H1 (cell line): ENCODE measurements around the gene CREBL2.

Source experiments
- POLR2A ChIP-seq, 2 experiments: IDR thresholded peaks; 1 replicate in 1 of 2; 2 replicates in 1 of 2; pipeline ENCODE4 v1.6.1; 2011; ENCODE audit warnings: low read depth in 2 of 2, low read length in 2 of 2, mild to moderate bottlenecking in 2 of 2; ENCODE audit errors: control extremely low read depth in 1 of 2
- SIN3A ChIP-seq, 2 experiments: IDR thresholded peaks in 1 of 2; conservative IDR thresholded peaks in 1 of 2; 2 replicates each; pipeline ENCODE4 v1.6.1; 2011 to 2012; ENCODE audit warnings: low read length in 2 of 2, improper control_type of control experiment in 1 of 2, low read depth in 1 of 2, mild to moderate bottlenecking in 1 of 2
- TF ChIP-seq, protein P1 (sequence below), 3 experiments: IDR thresholded peaks; 1 replicate in 2 of 3; 2 replicates in 1 of 3; pipeline versions ENCODE4 v1.5.1 to v1.6.1; 2011; ENCODE audit warnings: low read length in 3 of 3, mild to moderate bottlenecking in 3 of 3, inconsistent platforms in 2 of 3, low read depth in 1 of 3, moderate library complexity in 1 of 3; ENCODE audit not compliant: insufficient read depth in 1 of 3; ENCODE audit errors: control extremely low read depth in 1 of 3

- TF ChIP-seq, protein P1, sequence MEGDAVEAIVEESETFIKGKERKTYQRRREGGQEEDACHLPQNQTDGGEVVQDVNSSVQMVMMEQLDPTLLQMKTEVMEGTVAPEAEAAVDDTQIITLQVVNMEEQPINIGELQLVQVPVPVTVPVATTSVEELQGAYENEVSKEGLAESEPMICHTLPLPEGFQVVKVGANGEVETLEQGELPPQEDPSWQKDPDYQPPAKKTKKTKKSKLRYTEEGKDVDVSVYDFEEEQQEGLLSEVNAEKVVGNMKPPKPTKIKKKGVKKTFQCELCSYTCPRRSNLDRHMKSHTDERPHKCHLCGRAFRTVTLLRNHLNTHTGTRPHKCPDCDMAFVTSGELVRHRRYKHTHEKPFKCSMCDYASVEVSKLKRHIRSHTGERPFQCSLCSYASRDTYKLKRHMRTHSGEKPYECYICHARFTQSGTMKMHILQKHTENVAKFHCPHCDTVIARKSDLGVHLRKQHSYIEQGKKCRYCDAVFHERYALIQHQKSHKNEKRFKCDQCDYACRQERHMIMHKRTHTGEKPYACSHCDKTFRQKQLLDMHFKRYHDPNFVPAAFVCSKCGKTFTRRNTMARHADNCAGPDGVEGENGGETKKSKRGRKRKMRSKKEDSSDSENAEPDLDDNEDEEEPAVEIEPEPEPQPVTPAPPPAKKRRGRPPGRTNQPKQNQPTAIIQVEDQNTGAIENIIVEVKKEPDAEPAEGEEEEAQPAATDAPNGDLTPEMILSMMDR (IDR thresholded peaks at IDR 0.05; ENCODE audit: control extremely low read depth in 1 of 3, insufficient read depth in 1 of 3, low read depth in 1 of 3, low read length in 3 of 3), result no peak
- TF ChIP-seq SIN3A (conservative IDR thresholded peaks at IDR 0.05 in 1 of 2, IDR thresholded peaks at IDR 0.05 in 1 of 2; ENCODE audit: low read depth in 1 of 2, low read length in 2 of 2) (0 out of 4 replicates have a peak, but pooled peaks of 1 of the 2 experiments have one; percentile 35), POLR2A (IDR thresholded peaks at IDR 0.05; ENCODE audit: control extremely low read depth in 1 of 2, low read depth in 2 of 2, low read length in 2 of 2) (no peak)
Measured at GRCh38 chr12:12676605-12677004, 64.9 kb downstream of the CREBL2 start.
